ENCODE results near the gene RPS5.
A peak's percentile ranks its signal among the peaks of the same experiment; 100 is the strongest.
"Not testable (repeated sequence)": the region's sequence is repeated elsewhere in the genome, so short reads cannot be mapped to it uniquely, and the experiment has no call there.

The RPS5 gene

DNA sequence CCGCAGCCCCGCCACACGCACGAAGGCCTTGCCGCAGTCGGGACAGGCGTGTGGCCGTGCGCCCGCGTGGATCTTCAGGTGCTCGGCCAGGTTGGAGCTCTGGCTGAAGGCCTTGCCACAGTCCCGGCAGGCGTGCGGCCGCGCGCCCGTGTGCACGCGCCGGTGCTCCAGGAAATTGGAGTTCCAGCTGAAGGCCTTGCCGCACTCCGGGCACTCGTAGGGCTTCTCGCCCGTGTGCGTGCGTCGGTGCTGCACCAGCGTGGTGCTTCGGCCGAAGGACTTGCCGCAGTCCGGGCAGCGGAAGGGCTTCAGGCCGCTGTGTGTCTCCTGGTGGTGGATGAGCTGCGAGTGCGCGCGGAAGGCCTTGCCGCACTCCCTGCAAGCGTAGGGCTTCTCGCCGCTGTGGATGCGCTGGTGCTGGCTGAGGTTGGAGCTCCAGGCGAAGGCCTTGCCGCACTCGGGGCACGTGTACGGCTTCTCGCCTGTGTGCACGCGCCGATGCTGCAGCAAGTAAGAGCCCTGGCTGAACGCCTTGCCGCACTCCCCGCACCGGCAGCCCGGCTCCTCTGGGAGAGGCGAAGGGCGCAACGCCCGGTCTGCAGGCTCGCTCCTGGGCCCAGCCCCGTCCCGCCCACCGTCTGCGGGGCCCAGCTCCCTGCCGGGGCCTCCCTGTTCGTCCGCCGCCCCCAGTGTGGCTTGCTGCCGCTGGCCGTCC lies 30.1 kb upstream of the RPS5 start:
- no peak for DNase-seq

DNA sequence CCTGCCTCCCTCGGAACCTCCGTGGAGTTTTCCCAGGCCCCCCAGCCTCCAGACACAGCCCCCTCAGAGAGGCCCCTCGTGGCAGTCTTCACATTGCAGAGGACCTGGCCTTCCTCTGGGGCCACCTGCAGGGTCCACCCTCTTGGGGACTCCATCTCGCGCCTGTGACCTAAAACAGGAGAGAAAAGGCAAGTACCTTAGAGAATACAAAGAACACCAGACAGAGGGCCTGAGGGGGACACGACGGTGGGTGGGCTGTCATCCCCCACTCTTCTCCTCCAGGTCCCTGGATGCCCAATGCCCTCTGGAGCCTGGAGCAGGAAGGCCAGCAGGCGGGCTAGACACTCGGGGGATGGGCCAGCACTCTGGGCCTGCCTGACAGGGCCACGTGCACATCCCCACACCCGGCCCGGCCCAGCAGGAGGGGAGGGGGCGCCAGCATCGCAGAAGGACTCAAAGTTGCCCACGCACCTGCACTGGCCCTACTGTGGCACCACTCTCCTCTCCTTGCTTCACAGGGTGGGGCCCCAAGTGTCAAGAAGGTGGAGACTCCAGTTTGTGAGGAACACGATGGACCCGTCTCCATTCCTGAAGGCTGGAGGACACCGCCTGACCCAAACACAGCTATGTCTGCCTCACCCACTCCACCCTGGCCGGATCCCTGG lies 29.5 kb upstream of the RPS5 start:
- no peak for DNase-seq

DNA sequence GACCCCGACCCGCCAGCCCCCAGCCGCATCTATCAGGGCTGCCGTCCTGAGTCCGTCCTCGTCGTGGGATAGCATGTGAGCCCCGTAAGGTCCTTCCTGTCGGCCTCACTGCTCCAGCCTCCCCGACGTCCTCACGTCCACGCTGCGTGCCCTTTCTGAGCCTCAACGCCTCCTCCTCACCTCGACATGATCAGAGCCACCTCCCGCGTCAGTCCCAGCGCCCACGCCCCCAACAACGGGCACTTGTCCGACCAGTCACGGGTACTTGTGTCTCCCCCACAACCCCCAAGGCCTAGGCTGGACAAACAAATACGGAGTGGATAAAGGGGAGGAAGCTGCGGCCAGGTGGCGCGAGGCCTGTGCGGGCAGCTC lies 25.2 kb upstream of the RPS5 start:
- no peak for DNase-seq

DNA sequence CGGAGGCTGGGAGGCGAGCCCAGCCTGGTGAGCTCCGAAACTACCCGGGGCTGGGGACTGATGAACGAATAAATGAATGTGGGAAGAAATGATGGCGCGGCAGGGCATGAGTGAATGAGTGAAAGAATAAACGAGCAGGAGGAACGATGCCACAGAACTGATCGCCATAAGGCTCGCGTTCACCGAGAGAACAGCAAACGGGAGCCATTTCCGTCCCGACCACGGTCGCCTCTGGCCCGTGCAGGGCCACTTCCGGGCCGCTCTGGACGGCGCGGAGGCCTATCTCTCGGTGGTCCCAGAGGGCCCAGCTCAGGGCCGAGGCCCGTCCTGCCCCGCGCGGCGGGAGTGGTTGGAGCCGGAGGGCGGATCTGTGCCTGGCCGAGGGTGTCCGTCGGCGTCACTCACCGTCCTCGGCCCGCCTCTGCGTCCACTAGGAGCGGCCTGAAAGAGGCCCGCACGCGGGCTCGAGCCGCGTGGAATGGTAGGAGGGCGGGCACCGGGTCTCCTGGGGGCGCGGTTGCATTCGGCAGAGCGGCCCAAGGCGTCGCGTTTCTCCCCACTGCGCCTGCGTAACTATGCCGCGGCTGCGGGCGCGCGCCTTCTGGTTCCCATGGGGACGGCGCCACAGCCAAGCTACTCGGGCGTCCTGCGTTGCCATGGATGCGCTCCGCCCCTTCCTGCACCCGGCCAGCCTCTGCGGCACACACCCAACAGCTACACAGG lies 24.6 kb upstream of the RPS5 start, which contains the start of gene ZNF497:
Gene ZNF497, minus strand, starts transcription at position 480 of the 723 bp plus-strand sequence. CDS start 5,116 bp downstream, outside the sequence.
- peak; percentile 90 for DNase-seq

DNA sequence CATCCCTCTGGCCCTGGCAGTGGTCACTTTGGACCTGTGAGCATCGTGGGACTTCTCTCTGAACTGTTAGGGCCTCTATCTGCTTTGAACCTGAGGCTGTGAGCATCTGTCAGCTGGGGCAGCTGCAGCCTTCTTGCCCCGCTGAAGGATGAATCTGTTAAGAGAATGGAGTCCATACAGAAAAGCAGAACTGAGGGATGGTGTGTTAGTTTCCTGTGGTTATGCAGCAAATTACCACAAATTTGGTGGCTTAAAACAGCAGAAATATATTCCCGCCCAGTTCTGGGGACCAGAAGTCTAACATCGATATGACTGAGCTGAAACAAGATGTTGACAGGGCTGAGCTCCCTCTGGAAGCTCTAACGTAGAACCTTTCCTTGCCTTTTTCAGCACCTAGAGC lies 22.9 kb upstream of the RPS5 start:
- DNase-seq: no peak

DNA sequence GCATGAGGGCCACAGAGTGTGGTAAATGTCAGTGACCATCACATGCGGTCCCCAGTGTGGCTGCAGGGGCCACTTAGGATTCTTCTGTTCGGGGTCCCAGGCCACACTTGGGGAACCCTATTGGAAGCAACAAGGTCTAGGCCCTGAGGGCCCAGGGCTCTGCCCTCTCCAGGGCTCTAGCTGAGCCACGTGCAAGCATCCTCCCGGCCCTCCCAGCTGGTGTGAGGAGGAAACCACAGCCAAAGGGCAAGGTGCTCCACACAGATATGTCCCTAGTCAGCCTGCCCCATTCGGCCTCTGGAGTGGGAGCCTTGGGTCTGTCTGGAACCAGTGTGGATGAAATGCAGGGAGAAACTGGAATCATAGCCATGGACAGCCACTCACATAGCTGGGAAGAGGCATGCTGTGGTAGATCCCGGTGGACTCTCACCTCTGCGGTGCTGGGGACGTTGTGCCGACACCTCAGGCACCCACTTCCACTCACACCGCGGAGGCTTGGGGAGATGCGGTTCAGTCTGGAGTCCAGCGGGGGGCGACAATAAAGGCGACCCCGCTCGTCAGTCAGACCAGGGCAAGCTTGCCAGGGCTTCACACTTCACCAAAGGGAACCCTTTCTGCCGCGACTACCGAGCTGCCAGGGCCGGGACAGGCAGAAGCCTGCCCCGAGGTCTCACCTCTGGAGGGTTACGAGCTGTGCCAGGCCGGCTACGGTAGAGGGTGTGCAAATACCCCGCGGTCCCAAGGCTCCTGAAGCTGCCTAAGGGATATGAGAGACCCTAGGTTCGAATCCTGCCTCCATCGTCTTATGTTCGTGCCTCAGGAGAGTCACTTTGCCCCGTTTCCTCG lies 20.3 kb upstream of the RPS5 start:
- DNase-seq: no peak

DNA sequence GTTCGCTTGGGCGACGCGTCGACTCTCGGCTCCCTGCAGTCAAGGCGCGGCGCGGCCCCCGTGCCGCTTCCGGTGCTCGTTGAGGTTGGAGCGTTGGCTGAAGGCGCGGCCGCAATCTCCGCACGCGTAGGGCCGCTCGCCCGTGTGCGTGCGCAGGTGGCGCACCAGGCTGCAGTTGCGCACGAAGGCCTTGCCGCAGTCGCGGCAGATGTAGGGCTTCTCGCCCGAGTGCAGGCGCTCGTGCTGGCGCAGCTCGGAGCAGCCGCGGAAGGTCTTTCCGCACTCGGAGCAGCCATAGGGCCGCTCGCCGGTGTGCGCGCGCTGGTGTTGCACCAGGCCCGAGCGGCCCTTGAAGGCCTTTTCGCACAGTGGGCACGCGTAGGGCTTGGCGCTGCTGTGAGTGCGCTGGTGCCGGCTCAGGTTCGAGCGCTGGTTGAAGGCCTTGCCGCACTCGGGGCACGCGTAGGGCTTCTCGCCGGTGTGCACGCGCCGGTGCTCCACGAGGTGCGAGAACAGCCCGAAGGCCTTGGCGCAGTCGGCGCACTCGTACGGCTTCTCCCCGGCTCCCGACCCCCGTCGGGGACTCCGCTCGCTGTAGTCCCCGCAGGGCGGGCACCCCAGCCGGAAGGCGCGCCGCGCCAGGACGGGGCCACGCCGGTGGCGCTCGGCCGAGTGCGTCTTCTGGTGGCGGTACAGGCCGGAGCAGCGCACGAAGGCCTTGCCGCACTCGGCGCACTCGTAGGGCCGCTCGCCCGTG lies 19.2 kb upstream of the RPS5 start:
- DNase-seq: no peak

DNA sequence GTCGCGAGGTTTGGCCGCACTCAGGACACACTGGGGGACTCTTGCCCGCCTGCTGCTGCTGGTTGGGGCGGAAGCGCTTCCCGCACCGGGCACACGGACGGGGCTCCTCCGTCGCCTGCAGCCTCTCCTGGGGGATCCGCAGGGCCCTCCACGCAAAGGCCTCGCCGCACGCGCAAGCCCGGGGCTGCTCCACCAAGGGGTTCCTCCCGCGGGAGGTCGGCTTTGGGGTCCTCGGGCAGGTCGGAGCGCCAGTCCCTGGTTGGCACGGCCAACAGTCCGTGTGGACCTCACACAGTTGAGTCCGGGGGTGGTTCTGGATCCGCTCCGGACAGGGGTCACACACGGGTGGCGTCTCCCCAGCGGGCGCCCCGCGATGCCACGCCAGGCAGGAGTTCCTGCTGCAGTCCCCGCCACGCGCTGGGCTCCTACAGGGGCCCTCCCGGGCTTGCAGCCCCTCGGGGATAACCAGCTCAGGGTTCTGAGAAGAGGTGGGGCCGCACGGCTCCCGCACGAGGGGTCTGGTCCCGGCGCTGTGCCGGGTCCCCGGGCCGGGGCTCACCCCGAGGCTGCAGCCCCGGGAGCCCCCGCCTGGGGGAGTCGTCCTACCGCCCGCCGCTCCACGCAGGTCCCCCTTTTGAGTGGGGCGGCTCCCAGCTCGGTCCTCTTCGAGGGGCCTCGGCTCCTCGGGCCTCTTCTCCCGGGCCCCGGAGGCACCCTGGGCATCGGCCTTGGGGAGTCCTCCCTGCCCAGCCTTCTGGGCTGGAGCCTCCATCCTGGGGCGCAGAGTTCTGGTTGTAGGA lies 18.3 kb upstream of the RPS5 start:
- DNase-seq: no peak

DNA sequence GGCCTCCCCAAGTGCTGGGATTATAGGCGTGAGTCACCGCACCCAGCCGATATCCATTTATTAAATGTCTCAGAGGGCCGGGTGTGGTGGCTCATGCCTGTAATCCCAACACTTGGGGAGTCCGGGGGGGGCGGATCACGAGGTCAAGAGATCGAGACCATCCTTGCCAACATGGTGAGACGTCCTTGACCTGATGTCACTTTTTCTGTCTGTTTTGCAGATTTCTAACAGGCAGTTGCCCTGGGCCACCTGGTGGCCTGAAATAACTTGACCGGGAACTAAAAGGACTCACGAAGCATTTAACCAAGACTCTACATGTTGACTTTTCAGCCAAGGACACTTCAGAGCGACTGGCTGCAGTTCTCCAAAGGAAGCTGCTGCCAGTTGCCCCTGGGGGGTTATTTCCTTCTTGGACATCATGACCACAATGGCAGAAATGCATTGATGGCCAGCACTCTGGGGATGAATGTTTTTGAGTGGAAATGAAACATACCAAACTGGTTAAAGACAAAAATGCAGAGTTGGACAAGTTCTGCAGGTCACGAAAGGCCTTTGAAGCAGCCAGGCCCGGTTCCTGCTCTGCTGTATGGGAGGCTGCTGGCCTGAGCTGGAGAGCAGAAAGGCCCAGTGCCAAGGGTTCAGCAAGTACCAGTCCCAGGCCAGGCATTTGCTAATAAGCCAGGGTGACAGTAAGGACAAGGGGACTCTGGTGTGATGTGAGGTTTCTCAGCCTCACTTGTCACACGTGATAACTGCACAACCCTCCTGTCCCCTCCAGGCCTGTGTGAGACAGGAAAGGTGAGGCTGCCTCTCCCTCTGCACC lies 14.5 kb upstream of the RPS5 start:
- DNase-seq: no peak

DNA sequence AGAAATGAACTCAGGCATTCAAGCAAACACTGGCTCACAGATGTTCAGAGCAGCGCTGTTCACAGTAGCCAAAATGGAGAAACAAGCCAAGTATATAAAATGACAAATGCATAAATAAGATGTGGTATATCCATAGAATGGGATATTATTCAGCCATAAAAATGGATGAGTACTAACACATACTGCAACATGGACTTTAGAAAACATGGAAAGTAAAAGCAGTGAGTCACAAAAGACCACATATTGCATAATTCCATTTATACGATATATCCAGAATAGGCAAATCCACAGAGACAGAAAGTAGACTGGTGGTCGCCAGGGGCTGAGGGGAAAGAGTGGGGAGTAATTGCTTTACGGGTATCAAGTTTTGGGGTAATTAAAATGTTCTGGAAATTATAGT lies 12.9 kb upstream of the RPS5 start:
- DNase-seq: no peak

DNA sequence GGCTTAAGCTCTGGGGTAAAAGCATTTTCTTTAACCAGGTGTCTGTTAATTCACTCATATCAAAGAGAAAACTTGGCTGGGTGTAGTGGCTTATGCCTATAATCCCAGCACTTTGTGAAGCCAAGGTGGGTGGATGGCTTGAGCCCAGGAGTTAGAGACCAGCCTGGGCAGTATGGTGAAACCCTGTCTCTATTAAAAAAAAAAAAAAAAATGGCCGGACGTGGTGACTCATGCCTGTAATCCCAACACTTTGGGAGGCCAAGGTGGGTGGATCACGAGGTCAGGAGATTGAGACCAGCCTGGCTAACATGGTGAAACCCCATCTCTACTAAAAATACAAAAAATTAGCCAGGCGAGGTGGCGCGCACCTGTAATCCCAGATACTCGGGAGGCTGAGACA lies 10.3 kb upstream of the RPS5 start:
- not testable (repeated sequence) for DNase-seq

DNA sequence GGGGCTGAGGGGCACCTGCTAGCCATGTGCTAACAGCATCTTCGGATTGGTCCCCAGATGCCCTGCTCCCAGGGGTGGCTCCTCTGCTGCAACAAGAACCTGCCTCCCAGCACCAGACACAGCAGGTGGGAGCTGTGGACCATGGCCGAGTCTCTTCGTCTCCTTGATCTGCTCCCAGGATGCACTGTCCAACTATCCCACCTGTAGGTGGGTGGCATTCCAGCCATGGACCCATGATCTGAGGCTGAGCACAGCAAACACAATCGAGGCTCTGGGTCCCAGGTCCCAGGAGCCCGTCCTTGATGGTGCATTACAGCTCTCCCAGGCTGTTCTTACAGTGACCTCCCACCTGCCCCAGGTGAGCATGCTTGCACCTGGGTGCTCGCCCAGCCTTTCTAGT lies 7.8 kb upstream of the RPS5 start:
- no peak for DNase-seq

DNA sequence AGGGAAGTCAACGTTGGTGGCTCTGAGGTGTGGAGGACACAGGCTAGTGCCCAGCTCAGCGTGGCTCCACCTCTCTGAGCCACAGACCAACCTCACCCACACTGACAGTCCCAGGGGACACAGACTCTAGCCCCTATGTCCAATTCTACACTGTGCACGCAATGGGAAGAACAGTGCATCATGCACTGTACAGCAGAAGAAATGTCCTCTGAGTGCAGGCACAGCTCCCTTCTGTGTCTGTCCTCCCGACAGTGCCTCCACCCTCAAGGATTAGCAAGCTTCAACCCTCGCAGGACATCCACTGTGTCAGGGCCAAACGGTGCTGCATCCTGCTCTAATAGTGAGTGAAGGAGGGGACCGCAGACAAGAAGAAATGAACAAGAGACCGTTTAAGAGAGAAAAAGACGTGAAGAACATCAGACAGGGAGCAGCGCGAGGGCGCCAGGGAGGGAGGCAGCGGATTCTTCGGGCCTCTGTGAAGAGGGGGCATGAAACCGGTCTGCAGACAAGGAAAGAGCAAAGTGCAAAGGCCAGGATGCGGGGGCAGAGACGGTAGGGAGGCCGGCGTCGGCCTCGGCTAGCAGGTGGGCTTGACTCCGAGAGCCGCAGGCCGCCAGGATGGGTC lies 6.9 kb upstream of the RPS5 start:
- DNase-seq: no peak

DNA sequence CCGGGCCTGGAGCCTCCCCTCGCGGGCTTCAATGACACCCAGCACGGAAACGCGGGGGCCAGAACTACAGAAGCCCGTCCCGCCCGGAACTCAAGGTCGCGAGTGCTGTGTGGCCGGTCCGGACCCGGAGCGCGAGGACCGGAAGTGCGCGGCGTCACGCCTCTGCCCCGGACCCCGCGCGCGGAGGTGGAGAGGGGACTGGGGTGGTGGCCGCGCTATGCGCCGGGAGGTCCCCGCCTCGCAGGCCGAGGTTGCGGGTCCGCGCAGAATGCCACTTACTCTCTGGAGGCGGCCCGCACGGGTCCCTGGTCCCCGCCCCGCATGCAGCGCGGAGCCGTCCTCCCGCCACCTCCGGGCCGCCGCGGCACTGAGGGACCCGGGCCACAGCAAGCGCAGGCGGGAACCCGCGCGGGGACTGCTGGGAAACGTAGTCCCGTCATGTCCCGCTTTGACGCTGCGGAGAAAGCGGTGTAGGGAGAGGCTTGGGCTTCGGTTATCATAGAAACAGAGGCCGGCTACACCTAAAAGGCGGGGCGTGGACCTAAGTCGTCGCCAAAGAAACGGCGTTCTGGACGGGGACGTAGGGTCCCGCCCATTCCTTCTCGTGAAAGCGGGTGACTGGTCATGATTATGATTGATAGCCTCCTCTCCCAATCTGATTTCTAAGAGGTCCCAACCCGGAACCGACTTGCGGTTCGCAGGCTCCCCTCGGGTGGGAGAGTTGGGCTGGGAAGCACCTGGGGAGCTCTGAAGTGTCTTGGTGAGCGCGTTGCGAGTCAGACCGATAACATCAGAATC lies 6.2 kb upstream of the RPS5 start, which contains the start of gene ZNF837:
Gene ZNF837, minus strand, starts transcription at position 369 of the 798 bp plus-strand sequence. CDS start 11,698 bp downstream, outside the sequence.
- DNase-seq: peak; percentile 99

DNA sequence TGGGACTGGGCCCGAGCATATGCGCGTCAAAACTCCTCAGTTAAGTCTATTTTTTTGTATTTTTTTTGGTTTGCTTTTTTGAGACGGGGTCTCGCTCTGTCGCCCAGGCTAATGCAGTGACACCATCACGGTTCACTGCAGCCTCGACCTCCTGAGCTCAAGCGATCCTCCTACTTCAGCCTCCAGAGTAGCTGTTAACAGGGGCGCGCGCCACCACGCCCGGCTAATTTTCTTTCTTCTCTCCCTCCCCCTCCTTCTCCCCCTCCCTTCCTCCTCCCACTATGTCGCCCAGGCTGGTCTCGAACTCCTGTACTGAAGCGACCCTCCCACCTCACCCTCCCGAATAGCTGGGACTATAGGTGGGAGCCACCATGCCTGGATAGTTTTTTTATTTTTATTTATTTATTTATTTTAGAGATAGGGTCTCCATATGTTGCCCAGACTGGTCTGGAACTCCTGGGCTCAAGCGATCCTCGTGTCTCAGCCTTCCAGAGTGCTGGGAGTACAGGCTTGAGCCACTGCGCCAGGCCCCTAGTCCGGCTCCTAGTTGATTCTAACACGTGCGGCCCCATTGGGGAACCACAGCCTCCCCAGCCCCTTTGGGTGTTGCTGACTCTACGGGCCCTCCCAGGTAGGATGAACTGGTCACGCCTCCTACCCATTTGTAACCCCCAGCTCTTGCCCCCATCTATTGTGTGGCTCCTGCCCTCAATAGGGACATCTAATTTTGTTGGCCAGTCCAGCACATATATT lies 5.4 kb upstream of the RPS5 start:
- DNase-seq: no peak

DNA sequence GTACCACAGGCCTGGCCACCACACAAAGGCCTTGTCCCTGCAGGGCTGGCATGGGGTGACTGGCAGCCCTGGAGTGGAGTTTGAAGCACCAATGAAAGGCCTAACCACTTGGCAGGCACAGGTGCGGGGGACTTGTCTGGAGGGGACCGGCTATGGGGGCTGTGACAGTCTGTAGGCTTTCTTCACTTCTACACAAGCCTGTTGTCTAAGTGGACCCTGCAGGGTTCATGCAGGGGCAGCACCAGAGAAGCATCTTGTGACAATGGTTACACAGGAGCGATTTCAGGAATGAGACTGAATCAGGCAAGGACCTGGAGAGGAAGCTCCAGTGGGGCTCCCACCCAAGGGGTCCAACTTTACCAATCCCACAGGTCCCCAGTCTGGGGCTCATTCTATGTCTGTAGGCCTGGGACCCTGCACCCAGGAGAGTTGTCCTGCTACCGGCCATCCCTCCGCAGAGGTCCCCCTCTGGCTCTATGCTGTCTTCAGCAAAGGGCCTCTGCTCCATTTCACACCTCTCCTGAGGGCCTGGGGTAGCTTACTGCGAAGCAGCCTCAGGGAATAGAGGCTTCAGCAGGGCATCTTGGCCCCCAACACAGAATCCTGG lies 4.0 kb upstream of the RPS5 start:
- no peak for DNase-seq

DNA sequence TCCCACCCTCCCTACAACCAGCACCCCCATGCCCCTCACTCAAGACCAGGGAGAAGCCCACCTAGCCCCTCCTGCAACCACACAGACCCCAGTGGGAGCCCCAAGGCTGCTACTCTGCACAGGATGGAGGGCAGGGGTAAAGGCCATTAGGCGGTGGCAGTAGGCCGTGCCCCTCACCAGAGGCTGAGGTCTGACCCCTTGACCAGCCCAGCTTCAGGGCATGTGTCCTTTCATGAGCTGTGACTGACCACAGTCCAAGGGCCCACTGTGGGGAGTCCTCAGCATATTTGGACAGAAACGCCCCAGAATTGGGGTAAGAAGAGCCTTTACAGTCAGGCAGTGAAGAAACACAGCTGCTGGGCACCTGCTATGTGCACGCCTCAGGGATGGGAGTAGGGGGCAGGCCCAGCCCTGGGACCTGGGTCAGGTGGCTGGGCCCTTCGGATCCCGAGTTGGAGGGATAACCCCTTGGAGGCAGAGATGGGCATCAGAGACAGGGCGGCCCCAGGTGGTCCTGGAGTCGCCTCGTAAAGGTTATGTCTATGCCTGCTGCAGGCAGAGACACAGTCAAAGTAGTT lies 1.7 kb upstream of the RPS5 start:
- no peak for DNase-seq

Data from DMS 273 treated with DMSO at 0.1 percent for 48 hours (cell line).